ENCODE data around the gene DNAI1.

GRCh38 chr9:34446468-34446891 is 12.1 kb upstream of the DNAI1 start:
- no peak for TF ChIP-seq POLR2A (IDR thresholded peaks at IDR 0.05)
- TF ChIP-seq CTCF (IDR thresholded peaks at IDR 0.05) = no peak
